Lower lobe of right lung (tissue), 2 donors: ENCODE measurements around the gene EYA3. TPM values are rescaled to one million over a fixed set of nuclear protein-coding genes. Genes with fewer than 3 reads are reported as not detected.
"Not testable (repeated sequence)": the region's sequence is repeated elsewhere in the genome, so short reads cannot be mapped to it uniquely, and the experiment has no call there.

Experiments used
- ATAC-seq, 2 donors: fragments of 200-7000 bp; cut with Tn5 transposase; one replicate each; pipeline ENCODE4 v1.9.1; 2020 to 2022; ENCODE audit warnings: mild to moderate bottlenecking in 2 of 2, moderate library complexity in 2 of 2
- DNase-seq: peaks from one replicate; pipeline ENCODE4 v3.0.0-alpha.2; 2020
- H3K27ac ChIP-seq: fragments of 200-600 bp; one replicate; pipeline ENCODE4 v1.8.0; 2022
- H3K27me3 ChIP-seq: fragments of 200-600 bp; one replicate; pipeline ENCODE4 v1.8.0; 2022; ENCODE audit warnings: low read depth
- H3K36me3 ChIP-seq: fragments of 200-600 bp; one replicate; pipeline ENCODE4 v1.8.0; 2022; ENCODE audit warnings: mild to moderate bottlenecking
- H3K4me1 ChIP-seq: fragments of 200-600 bp; one replicate; pipeline ENCODE4 v1.8.0; 2022
- H3K4me3 ChIP-seq: fragments of 200-600 bp; one replicate; pipeline ENCODE4 v1.8.0; 2022; ENCODE audit warnings: mild to moderate bottlenecking
- H3K9me3 ChIP-seq: fragments of 200-600 bp; one replicate; pipeline ENCODE4 v1.8.0; 2022
- intact Hi-C: fragments of 100-400 bp; cut with DNase I; formaldehyde crosslinking; loops from one replicate; pipeline ENCODE4 v1.11.0; 2022
- total RNA-seq: library from RNA; stranded (reverse); fragmentation: NEBNext Ultra II Directional; extraction: Animal tissue kit (Norgen Biotek cat#: 25700); gene quantifications from one replicate; pipeline ENCODE4 v1.2.1, GENCODE V29; 2021
- TF ChIP-seq, protein P1 (sequence below): fragments of 200-600 bp; IDR thresholded peaks from one replicate; pipeline ENCODE4 v1.8.0; 2022; ENCODE audit warnings: antibody characterized with exemption, mild to moderate bottlenecking
- donor health status: DM: no; HTN: yes; CAD: no; lungs with severe emphysema.

EYA3 gene
- total RNA-seq, 1 donor from 2014 or later: 20.4 TPM

GRCh38 chr1:28026329-28026728, 62.1 kb downstream of the EYA3 start:
- peaks cover 5% of the 10 kb centered on the region for H3K36me3 ChIP-seq
- H3K9me3 ChIP-seq: no peaks in the 10 kb centered on the region

GRCh38 chr1:28021064-28021463, 67.3 kb downstream of the EYA3 start:
- H3K27me3 ChIP-seq: no peaks in the 10 kb centered on the region
- H3K9me3 ChIP-seq: no peaks in the 10 kb centered on the region
- TF ChIP-seq, protein P1, sequence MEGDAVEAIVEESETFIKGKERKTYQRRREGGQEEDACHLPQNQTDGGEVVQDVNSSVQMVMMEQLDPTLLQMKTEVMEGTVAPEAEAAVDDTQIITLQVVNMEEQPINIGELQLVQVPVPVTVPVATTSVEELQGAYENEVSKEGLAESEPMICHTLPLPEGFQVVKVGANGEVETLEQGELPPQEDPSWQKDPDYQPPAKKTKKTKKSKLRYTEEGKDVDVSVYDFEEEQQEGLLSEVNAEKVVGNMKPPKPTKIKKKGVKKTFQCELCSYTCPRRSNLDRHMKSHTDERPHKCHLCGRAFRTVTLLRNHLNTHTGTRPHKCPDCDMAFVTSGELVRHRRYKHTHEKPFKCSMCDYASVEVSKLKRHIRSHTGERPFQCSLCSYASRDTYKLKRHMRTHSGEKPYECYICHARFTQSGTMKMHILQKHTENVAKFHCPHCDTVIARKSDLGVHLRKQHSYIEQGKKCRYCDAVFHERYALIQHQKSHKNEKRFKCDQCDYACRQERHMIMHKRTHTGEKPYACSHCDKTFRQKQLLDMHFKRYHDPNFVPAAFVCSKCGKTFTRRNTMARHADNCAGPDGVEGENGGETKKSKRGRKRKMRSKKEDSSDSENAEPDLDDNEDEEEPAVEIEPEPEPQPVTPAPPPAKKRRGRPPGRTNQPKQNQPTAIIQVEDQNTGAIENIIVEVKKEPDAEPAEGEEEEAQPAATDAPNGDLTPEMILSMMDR: no peak
- no peak overlapping the region for H3K4me3 ChIP-seq
- DNase-seq (no peak), ATAC-seq (no peak)
- no peak overlapping the region for H3K27ac ChIP-seq
- no peaks in the 10 kb centered on the region for H3K4me1 ChIP-seq
- intact Hi-C loops: no loop called here
- H3K36me3 ChIP-seq: peaks cover 16% of the 10 kb centered on the region

More at GRCh38 chr1:28026329-28026728, 62.1 kb downstream of the EYA3 start:
- H3K4me3 ChIP-seq: no peak overlapping the region
- no peaks in the 10 kb centered on the region for H3K27me3 ChIP-seq
- intact Hi-C loops: no loop called here
- H3K4me1 ChIP-seq: no peaks in the 10 kb centered on the region
- DNase-seq: no peak
- TF ChIP-seq, protein P1: no peak
- ATAC-seq: no peak
- no peak overlapping the region for H3K27ac ChIP-seq

- ATAC-seq (no peak), DNase-seq (no peak)
- TF ChIP-seq, protein P1: no peak
These were observed 77.4 kb downstream of the EYA3 start for GRCh38 chr1:28010969-28011368.

GRCh38 chr1:28003117-28003516, 85.3 kb downstream of the EYA3 start:
- H3K9me3 ChIP-seq, intact Hi-C loops: not testable (repeated sequence)
- H3K36me3 ChIP-seq: peaks cover 66% of the 10 kb centered on the region

More at GRCh38 chr1:28010969-28011368, 77.4 kb downstream of the EYA3 start:
- no peaks in the 10 kb centered on the region for H3K27me3 ChIP-seq
- no peaks in the 10 kb centered on the region for H3K9me3 ChIP-seq
- peaks cover 75% of the 10 kb centered on the region for H3K36me3 ChIP-seq
- H3K27ac ChIP-seq: no peak overlapping the region
- intact Hi-C loops: no loop called here
- no peaks in the 10 kb centered on the region for H3K4me1 ChIP-seq
- H3K4me3 ChIP-seq: no peak overlapping the region

GRCh38 chr1:28002600-28002999, 85.8 kb downstream of the EYA3 start:
- no peaks in the 10 kb centered on the region for H3K4me1 ChIP-seq
- no peak overlapping the region for H3K27ac ChIP-seq
- intact Hi-C loops: no loop called here
- H3K4me3 ChIP-seq: no peak overlapping the region
- H3K27me3 ChIP-seq: no peaks in the 10 kb centered on the region
- ATAC-seq: no peak
- peaks cover 71% of the 10 kb centered on the region for H3K36me3 ChIP-seq
- no peak for DNase-seq
- TF ChIP-seq, protein P1: no peak
- H3K9me3 ChIP-seq: no peaks in the 10 kb centered on the region

More at GRCh38 chr1:28003117-28003516, 85.3 kb downstream of the EYA3 start:
- not testable (repeated sequence) for ATAC-seq, DNase-seq, H3K27me3 ChIP-seq, H3K4me3 ChIP-seq, H3K4me1 ChIP-seq, H3K27ac ChIP-seq

DNA sequence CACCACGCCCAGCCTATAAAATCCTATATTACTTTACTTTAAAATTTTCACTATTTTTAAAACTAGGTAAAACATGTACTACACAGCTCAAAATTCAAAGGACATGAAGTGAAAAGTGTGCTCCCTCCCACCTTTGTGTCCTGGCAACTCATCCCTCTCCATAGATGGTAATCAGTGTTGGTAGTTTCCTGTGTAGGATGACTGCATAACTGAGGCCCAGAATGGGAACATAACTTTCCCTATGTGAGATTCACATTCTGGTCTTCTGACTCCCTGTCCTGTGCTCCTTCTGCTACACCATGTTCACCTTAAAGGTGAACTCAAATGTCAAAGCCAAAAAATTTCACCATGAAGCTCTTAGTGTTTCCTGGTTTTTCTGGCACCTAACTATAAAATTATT, 89.4 kb downstream of the EYA3 start:
- Histone ChIP-seq H3K4me3 (no peak overlapping the region), H3K27me3 (no peaks in the 10 kb centered on the region), H3K4me1 (peaks cover 2% of the 10 kb centered on the region), H3K9me3 (no peaks in the 10 kb centered on the region), H3K27ac (no peak overlapping the region), H3K36me3 (peaks cover 88% of the 10 kb centered on the region)
- no peak for ATAC-seq
- intact Hi-C loops: no loop called here
- no peak for DNase-seq
- TF ChIP-seq, protein P1: no peak

- H3K4me3 ChIP-seq, intact Hi-C loops, H3K9me3 ChIP-seq, H3K27ac ChIP-seq, ATAC-seq, H3K27me3 ChIP-seq, DNase-seq: not testable (repeated sequence)
- peaks cover 95% of the 10 kb centered on the region for H3K36me3 ChIP-seq
- H3K4me1 ChIP-seq: peaks cover 24% of the 10 kb centered on the region
These were observed 93.9 kb downstream of the EYA3 start for GRCh38 chr1:27994526-27994925.
